MCF 10A (cell line): ENCODE results near the gene ARHGEF11. TPM values are rescaled to one million over a fixed set of nuclear protein-coding genes. Genes with fewer than 3 reads are reported as not detected.

Source experiments
- BruUV-seq: library from RNA; stranded (reverse); fragments of 400-500 nt; replicated peaks from 2 replicates; lab custom pipeline; 2021; lab: Mats Ljungman, UMichigan
- CTCF ChIA-PET: fragments of 300-600 bp; sonication (Branson Sonifier 250); formaldehyde crosslinking; extraction: SDS; loops from one replicate; lab custom pipeline; 2021; ENCODE audit warnings: antibody characterized with exemption, inconsistent platforms; lab: Yijun Ruan, JAX
- POLR2A ChIA-PET: fragments of 300-600, 350-650 bp; sonication (Branson Sonifier 250); formaldehyde crosslinking; extraction: SDS; loops from one replicate; lab custom pipeline; 2020; ENCODE audit warnings: antibody characterized with exemption, inconsistent platforms; lab: Yijun Ruan, JAX
- DNase-seq: peaks from one replicate; pipeline ENCODE4 v3.0.0-alpha.2; 2018; ENCODE audit not compliant: unreplicated experiment
- H3K27ac Mint-ChIP-seq: one replicate; pipeline ENCODE4 v1.8.0; 2022; ENCODE audit warnings: mild to moderate bottlenecking, low read depth, mixed read lengths; ENCODE audit not compliant: unreplicated experiment
- H3K27me3 Mint-ChIP-seq: one replicate; pipeline ENCODE4 v1.8.0; 2022; ENCODE audit warnings: mixed read lengths; ENCODE audit not compliant: insufficient read depth, unreplicated experiment
- H3K36me3 Mint-ChIP-seq: one replicate; pipeline ENCODE4 v1.8.0; 2022; ENCODE audit warnings: mild to moderate bottlenecking, moderate library complexity, mixed read lengths; ENCODE audit not compliant: insufficient read depth, unreplicated experiment
- H3K4me1 Mint-ChIP-seq: one replicate; pipeline ENCODE4 v1.8.0; 2022; ENCODE audit warnings: mixed read lengths; ENCODE audit not compliant: insufficient read depth, unreplicated experiment
- H3K4me3 Mint-ChIP-seq: one replicate; pipeline ENCODE4 v1.8.0; 2022; ENCODE audit warnings: mild to moderate bottlenecking, moderate library complexity, mixed read lengths; ENCODE audit not compliant: unreplicated experiment
- H3K9me3 Mint-ChIP-seq: one replicate; pipeline ENCODE4 v1.8.0; 2022; ENCODE audit warnings: mixed read lengths; ENCODE audit not compliant: unreplicated experiment
- intact Hi-C: fragments of 100-400 bp; cut with micrococcal nuclease; formaldehyde crosslinking; loops from 2 replicates; pipeline ENCODE4 v1.14.1; 2022
- total RNA-seq: library from RNA; stranded (reverse); gene quantifications from 2 replicates; pipeline ENCODE4 v1.2.3, GENCODE V29; 2022
- TF ChIP-seq, protein P1 (sequence below): fragments of 200-600 bp; IDR thresholded peaks from one replicate; pipeline ENCODE4 v1.8.0; 2022; ENCODE audit warnings: antibody characterized with exemption, mild to moderate bottlenecking; ENCODE audit not compliant: unreplicated experiment

ARHGEF11 gene
- total RNA-seq, 1 experiment from 2014 or later = 34.5 TPM

DNA sequence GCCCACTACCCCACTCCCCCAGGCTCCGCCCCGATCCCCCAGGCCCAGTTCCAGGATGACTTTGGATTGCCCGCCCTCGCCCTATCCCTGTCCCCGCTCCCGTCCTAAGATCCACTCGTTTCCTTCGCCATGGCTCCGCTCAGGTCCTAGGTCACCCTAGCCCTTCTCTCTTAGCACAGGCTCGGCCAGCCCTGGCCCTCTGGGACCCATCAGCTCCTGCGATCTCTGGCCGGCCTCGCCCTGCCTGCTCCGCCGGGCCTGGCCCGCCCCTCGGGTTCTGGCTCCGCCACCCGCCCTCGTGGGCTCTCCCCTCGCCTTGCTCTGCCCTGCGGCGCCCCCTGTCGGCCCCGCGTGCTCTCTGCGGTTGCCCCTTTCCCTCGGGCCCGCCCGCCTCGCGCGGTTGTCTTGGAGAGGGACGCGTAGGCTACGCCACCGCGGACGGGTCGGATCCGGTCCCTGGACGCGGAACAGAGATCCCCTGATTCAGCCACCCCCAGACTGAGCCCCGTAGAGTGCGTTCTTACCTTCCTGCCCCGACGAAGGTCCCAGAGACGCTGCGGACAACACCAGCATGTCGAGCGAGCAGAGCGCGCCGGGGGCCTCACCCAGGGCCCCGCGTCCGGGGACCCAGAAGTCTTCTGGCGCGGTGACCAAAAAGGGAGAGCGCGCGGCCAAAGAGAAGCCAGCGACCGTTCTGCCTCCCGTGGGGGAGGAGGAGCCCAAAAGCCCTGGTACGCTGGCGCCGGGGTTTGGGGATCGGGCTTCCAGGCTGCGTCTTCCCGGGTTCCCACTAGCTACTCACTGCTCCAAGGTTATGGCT is 125.1 kb downstream of the ARHGEF11 start, which contains the start of gene LRRC71:
LRRC71 (plus strand) TSS at position 400 of the 820 bp plus-strand sequence; CDS start at position 572, 172 bp downstream.
- Mint-ChIP-seq H3K4me3 (no peak within 1 kb of the TSS), H3K27ac (no peak within 1 kb of the TSS), H3K4me1 (peaks cover 20% of the 10 kb centered on the region), H3K36me3 (peaks cover 4% of the 10 kb centered on the region), H3K27me3 (peaks cover 37% of the 10 kb centered on the region), H3K9me3 (no peaks in the 10 kb centered on the region)
- POLR2A ChIA-PET = no interaction called here
- CTCF ChIA-PET = interaction anchor here (0.5 to 13.9 kb wide), 6 partner anchors 7 to 214 kb away, joined by 3 to 363 read pairs (median 4); partner anchors contain the start of genes NTRK1 and PEAR1
- BruUV-seq = no TSS peak
- DNase-seq = peak; percentile 69
- TF ChIP-seq, protein P1, sequence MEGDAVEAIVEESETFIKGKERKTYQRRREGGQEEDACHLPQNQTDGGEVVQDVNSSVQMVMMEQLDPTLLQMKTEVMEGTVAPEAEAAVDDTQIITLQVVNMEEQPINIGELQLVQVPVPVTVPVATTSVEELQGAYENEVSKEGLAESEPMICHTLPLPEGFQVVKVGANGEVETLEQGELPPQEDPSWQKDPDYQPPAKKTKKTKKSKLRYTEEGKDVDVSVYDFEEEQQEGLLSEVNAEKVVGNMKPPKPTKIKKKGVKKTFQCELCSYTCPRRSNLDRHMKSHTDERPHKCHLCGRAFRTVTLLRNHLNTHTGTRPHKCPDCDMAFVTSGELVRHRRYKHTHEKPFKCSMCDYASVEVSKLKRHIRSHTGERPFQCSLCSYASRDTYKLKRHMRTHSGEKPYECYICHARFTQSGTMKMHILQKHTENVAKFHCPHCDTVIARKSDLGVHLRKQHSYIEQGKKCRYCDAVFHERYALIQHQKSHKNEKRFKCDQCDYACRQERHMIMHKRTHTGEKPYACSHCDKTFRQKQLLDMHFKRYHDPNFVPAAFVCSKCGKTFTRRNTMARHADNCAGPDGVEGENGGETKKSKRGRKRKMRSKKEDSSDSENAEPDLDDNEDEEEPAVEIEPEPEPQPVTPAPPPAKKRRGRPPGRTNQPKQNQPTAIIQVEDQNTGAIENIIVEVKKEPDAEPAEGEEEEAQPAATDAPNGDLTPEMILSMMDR = peak; percentile 86
- intact Hi-C loops = loop anchor here (10.0 kb wide), 1 partner anchor 154 kb away; no protein-coding TSS in a partner anchor

DNA sequence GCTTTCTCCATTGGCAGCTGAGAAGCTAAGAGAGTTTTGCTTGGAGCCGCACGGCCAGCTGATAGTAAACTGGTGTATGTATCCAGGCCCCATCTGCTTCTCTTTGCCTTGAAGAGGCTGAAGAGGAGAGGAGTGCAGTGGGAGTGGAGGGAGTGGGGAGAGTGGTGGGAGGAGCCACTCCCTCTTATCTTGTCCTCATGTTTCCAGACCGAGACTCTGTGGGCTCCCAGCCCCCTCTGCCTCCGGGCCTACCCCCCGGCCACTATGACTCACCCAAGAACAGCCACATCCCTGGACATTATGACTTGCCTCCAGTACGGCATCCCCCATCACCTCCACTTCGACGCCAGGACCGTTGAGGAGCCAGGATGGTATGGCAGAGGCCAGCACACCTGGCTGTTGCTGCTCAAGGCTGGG is 131.1 kb downstream of the ARHGEF11 start:
- H3K4me1 Mint-ChIP-seq = peaks cover 20% of the 10 kb centered on the region
- peaks cover 4% of the 10 kb centered on the region for H3K36me3 Mint-ChIP-seq
- TF ChIP-seq, protein P1 = no peak
- CTCF ChIA-PET = interaction anchor here (1.3 to 1.6 kb wide), 2 partner anchors 22 to 76 kb away, joined by 4 to 7 read pairs; no protein-coding TSS in a partner anchor
- DNase-seq = no peak
- POLR2A ChIA-PET = no interaction called here
- peaks cover 13% of the 10 kb centered on the region for H3K27me3 Mint-ChIP-seq
- no peaks in the 10 kb centered on the region for H3K9me3 Mint-ChIP-seq
- no TSS peak for BruUV-seq
- no peak overlapping the region for H3K4me3 Mint-ChIP-seq
- intact Hi-C loops = loop anchor here (10.0 kb wide), 1 partner anchor 240 kb away; no protein-coding TSS in a partner anchor
- H3K27ac Mint-ChIP-seq = no peak overlapping the region

DNA sequence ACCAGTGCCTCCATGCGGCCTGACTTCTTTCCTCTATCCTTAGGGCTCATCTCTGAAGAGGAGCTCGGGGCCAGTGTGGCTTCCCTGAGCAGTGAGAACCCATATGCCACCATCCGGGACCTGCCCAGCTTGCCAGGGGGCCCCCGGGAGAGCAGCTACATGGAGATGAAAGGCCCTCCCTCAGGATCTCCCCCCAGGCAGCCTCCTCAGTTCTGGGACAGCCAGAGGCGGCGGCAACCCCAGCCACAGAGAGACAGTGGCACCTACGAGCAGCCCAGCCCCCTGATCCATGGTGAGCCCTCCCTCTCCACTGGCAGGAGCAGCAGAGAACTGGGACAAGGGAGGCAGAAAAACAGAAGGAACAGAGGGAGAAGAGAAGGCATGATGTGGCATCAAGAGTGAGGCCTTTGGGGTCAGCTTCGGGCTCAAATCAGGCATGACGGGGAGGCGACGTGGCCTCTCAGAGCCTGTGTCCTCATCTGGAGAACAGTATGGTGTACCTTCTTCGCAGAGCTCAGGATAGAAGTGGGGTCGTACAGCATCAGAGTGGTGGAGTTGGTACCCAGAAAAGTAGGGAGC is 131.6 kb downstream of the ARHGEF11 start:
- no TSS peak for BruUV-seq
- peaks cover 15% of the 10 kb centered on the region for H3K4me1 Mint-ChIP-seq
- peaks cover 13% of the 10 kb centered on the region for H3K27me3 Mint-ChIP-seq
- H3K27ac Mint-ChIP-seq = no peak overlapping the region
- ChIA-PET CTCF (interaction anchor here (0.6 to 1.6 kb wide), 4 partner anchors 21 to 76 kb away, joined by 3 to 7 read pairs (median 4); no protein-coding TSS in a partner anchor), POLR2A (no interaction called here)
- no peaks in the 10 kb centered on the region for H3K9me3 Mint-ChIP-seq
- peaks cover 4% of the 10 kb centered on the region for H3K36me3 Mint-ChIP-seq
- H3K4me3 Mint-ChIP-seq = no peak overlapping the region
- intact Hi-C loops = loop anchor here (10.0 kb wide), 1 partner anchor 241 kb away; no protein-coding TSS in a partner anchor
- no peak for DNase-seq
- TF ChIP-seq, protein P1 = no peak
